ENCODE measurements around the gene RPS18. TPM values are rescaled to one million over a fixed set of nuclear protein-coding genes. Genes with fewer than 3 reads are reported as not detected.

Gene RPS18
- total and polyA plus RNA-seq, 2 of the 13 experiments (the other 11 are each of a cell fraction or from before 2014, with no cell fraction given), result 3,896 to 5,806 TPM

DNA sequence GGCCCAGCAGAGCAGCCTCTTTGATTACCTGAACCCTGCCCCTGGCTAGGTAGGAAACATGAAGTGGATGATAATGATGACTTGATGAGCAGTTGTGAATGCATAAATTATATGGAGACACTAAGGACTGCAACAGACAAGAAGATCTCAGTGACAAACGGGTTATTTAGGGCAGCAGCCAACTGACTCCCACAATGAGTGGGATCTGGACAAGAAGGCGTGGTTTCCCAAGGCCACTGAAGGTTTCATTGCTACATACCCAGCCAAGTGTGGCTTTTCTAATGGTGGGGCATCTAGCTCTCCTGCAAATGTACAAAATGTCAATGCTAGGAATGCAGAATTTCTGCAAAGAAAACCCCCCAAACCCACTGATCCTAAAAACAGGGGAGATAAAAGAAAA lies 34.1 kb upstream of the RPS18 start:
- BruUV-seq (replicated peaks), result no TSS peak
- in situ Hi-C loops (cut with HindIII; ENCODE audit: extremely low pct_ligation_motif_present, low pct_unique_long_range_greater_than_20kb), result no loop called here

DNA sequence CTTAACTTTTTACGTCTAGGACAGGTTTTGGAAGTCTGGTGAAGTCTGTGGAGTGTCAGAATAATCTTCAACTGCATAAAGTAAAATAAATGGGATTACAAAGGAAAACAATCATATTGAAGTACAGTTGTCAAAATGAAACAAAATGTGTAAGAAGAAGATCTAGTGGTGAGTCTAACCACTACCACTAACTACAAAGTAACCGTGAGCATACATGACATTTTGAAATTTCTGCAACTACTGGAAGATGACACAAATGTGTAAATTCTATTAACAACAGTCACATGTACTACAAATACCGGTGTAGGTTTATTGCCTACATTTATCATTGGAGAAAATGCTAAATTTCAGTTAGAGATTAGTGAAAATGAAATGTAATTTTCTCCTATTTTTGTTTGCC lies 29.9 kb upstream of the RPS18 start:
- Histone ChIP-seq H4K20me1 (ENCODE audit: insufficient read depth, low read length) (no peaks in the 10 kb centered on the region), H3K9me3 (ENCODE audit: low read length) (no peaks in the 10 kb centered on the region), H3K27me3 (ENCODE audit: control insufficient read depth in 1 of 2, insufficient read depth in 2 of 2, low read length in 2 of 2) (peaks cover 0 to 30% of the 10 kb centered on the region in 2 experiments; a peak in 4 of 5 replicates), H3K79me2 (ENCODE audit: insufficient read depth, low read length) (no peaks in the 10 kb centered on the region), H3K4me2 (ENCODE audit: low read depth, low read length) (no peak overlapping the region), H3K4me1 (ENCODE audit: insufficient read depth, low read length) (no peaks in the 10 kb centered on the region), H3K9ac (ENCODE audit: insufficient read depth, low read depth, low read length) (no peak overlapping the region), H3K27ac (ENCODE audit: extremely low read length, insufficient read depth, low read length) (no peak overlapping the region), H2AFZ (ENCODE audit: low read length) (no peak overlapping the region), H3K4me3 (replicated peaks in 1 of 3; ENCODE audit: insufficient read depth in 1 of 3, low read depth in 2 of 3, low read length in 3 of 3) (no peak overlapping the region), H3K36me3 (replicated peaks in 1 of 2; ENCODE audit: control insufficient read depth in 1 of 2, insufficient read depth in 2 of 2, low read length in 2 of 2) (no peaks in the 10 kb centered on the region)
- BruUV-seq (replicated peaks), result no TSS peak
- TF ChIP-seq RARA (CRISPR knock-in tag; IDR thresholded peaks at IDR 0.05) (no peak), HMG20B (CRISPR knock-in tag; conservative IDR thresholded peaks at IDR 0.05) (no peak), ZNF3 (CRISPR knock-in tag; IDR thresholded peaks at IDR 0.05) (no peak), MEIS1 (CRISPR knock-in tag; IDR thresholded peaks at IDR 0.05; ENCODE audit: borderline replicate concordance) (no peak), YY1 (IDR thresholded peaks at IDR 0.05; ENCODE audit: insufficient read depth, insufficient replicate concordance, low read depth, low read length) (no peak)
- DNase-seq (ENCODE audit: low spot score) (no peak), FAIRE-seq (no peak), ATAC-seq (no peak)
- WGBS (ENCODE audit: low lambda C conversion rate), result 16% methylated on average over 3 of the region's 3 CpGs
- in situ Hi-C loops (cut with HindIII; ENCODE audit: extremely low pct_ligation_motif_present, low pct_unique_long_range_greater_than_20kb), result no loop called here
- ChIA-PET POLR2A (no interaction called here), CTCF (ENCODE audit: low intra/inter-chr PET ratio, low total read pairs) (no interaction called here)
- intact Hi-C loops (cut with micrococcal nuclease; ENCODE audit: unreplicated experiment), result no loop called here

More for the DNA sequence above, 34.1 kb upstream of the RPS18 start:
- no peak overlapping the region for H3K4me2 ChIP-seq (ENCODE audit: low read depth, low read length)
- no peak overlapping the region for H2AFZ ChIP-seq (ENCODE audit: low read length)
- no peaks in the 10 kb centered on the region for H3K9me3 ChIP-seq (ENCODE audit: low read length)
- WGBS (ENCODE audit: low lambda C conversion rate), result 15% methylated on average over 2 of the region's 2 CpGs
- POLR2A ChIA-PET, result interaction anchor here (0.8 to 3.4 kb wide), 2 partner anchors 11 to 29 kb away, joined by 3 to 16 read pairs; partner anchors contain the start of gene RING1
- no peak overlapping the region for H3K9ac ChIP-seq (ENCODE audit: insufficient read depth, low read depth, low read length)
- intact Hi-C loops (cut with micrococcal nuclease; ENCODE audit: unreplicated experiment), result no loop called here
- ATAC-seq (no peak), FAIRE-seq (no peak), DNase-seq (ENCODE audit: low spot score) (no peak)
- H4K20me1 ChIP-seq (ENCODE audit: insufficient read depth, low read length), result no peaks in the 10 kb centered on the region
- TF ChIP-seq, protein P1, sequence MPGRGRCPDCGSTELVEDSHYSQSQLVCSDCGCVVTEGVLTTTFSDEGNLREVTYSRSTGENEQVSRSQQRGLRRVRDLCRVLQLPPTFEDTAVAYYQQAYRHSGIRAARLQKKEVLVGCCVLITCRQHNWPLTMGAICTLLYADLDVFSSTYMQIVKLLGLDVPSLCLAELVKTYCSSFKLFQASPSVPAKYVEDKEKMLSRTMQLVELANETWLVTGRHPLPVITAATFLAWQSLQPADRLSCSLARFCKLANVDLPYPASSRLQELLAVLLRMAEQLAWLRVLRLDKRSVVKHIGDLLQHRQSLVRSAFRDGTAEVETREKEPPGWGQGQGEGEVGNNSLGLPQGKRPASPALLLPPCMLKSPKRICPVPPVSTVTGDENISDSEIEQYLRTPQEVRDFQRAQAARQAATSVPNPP (CRISPR knock-in tag; IDR thresholded peaks at IDR 0.05), result no peak
- TF ChIP-seq, protein P2, sequence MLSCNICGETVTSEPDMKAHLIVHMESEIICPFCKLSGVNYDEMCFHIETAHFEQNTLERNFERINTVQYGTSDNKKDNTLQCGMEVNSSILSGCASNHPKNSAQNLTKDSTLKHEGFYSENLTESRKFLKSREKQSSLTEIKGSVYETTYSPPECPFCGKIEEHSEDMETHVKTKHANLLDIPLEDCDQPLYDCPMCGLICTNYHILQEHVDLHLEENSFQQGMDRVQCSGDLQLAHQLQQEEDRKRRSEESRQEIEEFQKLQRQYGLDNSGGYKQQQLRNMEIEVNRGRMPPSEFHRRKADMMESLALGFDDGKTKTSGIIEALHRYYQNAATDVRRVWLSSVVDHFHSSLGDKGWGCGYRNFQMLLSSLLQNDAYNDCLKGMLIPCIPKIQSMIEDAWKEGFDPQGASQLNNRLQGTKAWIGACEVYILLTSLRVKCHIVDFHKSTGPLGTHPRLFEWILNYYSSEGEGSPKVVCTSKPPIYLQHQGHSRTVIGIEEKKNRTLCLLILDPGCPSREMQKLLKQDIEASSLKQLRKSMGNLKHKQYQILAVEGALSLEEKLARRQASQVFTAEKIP (CRISPR knock-in tag; IDR thresholded peaks at IDR 0.05; ENCODE audit: borderline replicate concordance), result no peak
- TF ChIP-seq CEBPB (IDR thresholded peaks at IDR 0.05; ENCODE audit: borderline replicate concordance, low read depth, low read length) (peak; percentile 17; the same call in 1 of the 2 replicates), SALL2 (CRISPR knock-in tag; IDR thresholded peaks at IDR 0.05) (no peak), NFYB (CRISPR knock-in tag; IDR thresholded peaks at IDR 0.05) (no peak)
- no peaks in the 10 kb centered on the region for H3K36me3 ChIP-seq (replicated peaks in 1 of 2; ENCODE audit: control insufficient read depth in 1 of 2, insufficient read depth in 2 of 2, low read length in 2 of 2)
- peaks cover 2 to 44% of the 10 kb centered on the region in 2 experiments; a peak in 4 of 5 replicates for H3K27me3 ChIP-seq (ENCODE audit: control insufficient read depth in 1 of 2, insufficient read depth in 2 of 2, low read length in 2 of 2)
- no peaks in the 10 kb centered on the region for H3K79me2 ChIP-seq (ENCODE audit: insufficient read depth, low read length)
- no peaks in the 10 kb centered on the region for H3K4me1 ChIP-seq (ENCODE audit: insufficient read depth, low read length)
- no peak overlapping the region for H3K27ac ChIP-seq (ENCODE audit: extremely low read length, insufficient read depth, low read length)
- no peak overlapping the region for H3K4me3 ChIP-seq (replicated peaks in 1 of 3; ENCODE audit: insufficient read depth in 1 of 3, low read depth in 2 of 3, low read length in 3 of 3)
- CTCF ChIA-PET (ENCODE audit: low intra/inter-chr PET ratio, low total read pairs), result no interaction called here

Measured in HepG2 (cell line).